Activated CD8-positive, alpha-beta memory T cell treated with anti-CD3 and anti-CD28 coated beads for 1 hour (primary cell): ENCODE data around the gene JPT1.

ENCODE experiments used
- DNase-seq, 2 donors: peaks; one replicate each; pipeline ENCODE4 v3.0.0-alpha.2; 2020; ENCODE audit warnings: low read depth in 1 of 2; ENCODE audit errors: extremely low read depth in 1 of 2

JPT1 gene

DNA sequence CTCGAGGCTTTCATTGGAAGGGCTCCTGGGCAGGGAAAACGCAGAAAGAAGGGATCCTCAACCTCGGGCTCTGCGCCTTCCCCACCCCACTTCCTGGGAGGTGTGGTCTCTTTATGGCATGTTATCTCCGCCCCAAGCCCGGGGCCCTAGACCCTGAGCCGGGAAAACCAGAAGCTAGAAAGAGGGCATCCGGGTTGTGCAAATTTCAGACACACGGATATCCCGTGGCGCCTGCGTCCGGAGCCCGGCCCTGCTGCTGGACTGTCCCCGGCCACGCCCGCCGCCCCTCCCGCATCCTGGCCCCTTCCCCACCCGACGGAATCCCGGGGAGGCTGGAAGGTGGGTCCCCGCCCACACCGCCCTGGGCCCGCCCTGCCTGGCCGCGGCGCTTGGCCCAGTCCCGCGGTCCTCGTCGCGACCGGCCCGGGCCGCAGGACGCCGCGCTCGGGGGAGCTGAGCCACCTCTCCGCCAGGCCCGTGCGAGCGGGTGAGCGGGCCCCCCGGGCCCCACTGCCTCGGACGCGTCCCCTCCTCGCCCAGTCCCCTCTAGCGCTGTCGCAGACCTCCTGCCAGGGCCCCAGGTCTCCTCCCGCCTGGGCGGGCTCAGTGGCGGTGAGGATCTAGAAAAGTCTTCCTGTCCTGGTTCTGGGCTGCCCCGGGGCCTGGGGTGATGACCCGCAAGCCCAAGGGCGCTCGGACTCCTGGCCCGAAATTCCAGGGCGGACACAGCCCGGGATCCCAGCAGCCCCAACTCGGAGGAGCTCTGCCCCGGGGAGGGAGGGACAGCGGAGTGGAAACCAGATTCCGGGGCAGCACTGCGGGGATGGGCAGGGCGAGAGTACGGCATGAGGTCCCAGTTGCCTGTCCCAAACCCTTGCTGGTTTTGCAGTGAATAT, 66.5 kb downstream of the JPT1 start, which contains the start of gene SLC16A5:
Gene SLC16A5, plus strand, starts transcription at position 397 of the 896 bp plus-strand sequence. CDS start 5,683 bp downstream, outside the sequence.
- peak in 1 of 2 donors; percentile 9 for DNase-seq

DNA sequence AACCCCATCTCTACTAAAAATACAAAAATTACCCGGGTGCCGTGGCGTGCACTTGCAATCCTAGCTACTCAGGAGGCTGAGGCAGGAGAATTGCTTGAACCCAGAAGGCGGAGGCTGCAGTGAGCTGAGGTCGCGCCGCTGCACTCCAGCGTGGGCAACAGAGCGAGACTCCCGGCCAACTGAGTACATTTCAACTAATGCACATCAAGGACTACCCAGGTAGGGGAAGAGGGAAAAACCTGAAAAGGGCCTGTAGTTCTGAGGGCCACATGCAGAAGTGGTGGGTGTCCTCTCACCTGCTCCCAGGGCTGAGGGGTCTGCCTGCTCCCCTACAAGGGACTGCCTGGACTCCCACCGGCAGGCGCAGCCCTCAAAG, 67.1 kb downstream of the JPT1 start:
- DNase-seq: no peak

DNA sequence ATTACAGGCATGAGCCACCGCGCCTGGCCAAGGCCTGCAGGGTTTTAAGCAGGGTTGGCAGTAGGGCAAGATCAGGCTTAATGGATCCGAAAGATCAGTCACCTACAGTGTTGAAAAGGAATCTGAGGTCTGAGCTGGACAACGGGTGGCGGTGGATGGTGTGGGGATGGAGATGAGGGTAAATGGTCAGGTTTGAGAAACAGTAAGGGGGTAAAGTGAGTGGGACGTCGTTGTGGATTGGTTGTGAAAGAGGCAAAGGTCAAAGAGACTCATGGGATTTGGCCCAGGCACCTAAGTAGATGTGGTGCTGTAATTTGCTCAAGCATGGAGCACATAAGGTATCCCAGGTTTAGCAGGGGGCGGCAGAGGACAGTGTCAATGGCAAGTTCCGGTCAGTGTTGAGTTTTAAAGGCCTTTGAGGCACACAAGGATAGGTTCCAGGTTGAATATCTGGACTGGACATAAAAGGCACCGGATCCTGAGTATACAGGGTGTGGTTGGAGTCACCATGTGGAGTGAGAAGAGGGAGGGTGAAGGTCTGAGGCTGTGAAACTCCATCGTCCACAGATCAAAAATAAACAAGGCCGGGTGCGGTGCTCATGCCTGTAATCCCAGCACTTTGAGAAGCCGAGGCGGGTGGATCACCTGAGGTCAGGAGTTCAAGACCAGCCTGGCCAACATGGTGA, 67.7 kb downstream of the JPT1 start:
- DNase-seq: no peak
